SHP77 (cell line): ENCODE data around the gene ZNF592.

Experiments used
- DNase-seq, 2 experiments: peaks; one replicate each; lab custom pipeline; 2025; lab: John Stamatoyannopoulos, UW

Gene ZNF592

DNA sequence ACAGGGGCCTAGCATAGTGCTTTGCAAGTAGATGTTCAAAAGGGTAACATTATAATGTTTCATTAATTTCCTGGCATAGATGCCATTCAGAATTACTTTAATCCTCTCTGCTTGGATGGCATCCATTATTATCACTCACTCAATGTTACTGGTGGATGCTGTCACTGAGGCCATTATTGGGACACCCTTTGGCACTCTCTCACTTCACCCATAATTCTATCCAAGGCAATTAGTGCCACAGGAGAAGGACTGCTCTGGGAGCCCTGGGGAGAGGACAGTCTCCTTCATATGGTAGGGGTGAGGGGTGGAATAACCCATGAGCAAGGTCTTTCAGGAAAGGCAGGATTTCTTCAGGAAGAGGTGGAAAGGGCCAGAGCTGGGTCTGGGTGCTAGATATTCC, 107.4 kb downstream of the ZNF592 start:
- DNase-seq: no peak
